HL-60 (cell line): ENCODE data around the gene CHID1.

Experiments used
- DNase-seq, 2 experiments: peaks; one replicate each; pipeline ENCODE4 v3.0.0-alpha.2; 2010 to 2020; ENCODE audit warnings: low read depth in 1 of 2, low spot score in 1 of 2
- H3K27ac ChIP-seq: fragments of 250-450 bp; sonication (Bioruptor Pico); replicated peaks from 2 replicates; pipeline ENCODE4 v1.5.1; 2020; ENCODE audit warnings: mild to moderate bottlenecking, moderate library complexity
- H3K27me3 ChIP-seq: fragments of 250-450 bp; sonication (Bioruptor Pico); 2 replicates; pipeline ENCODE4 v1.5.1; 2021; ENCODE audit warnings: mild to moderate bottlenecking, moderate library complexity; ENCODE audit not compliant: insufficient read depth, poor library complexity, severe bottlenecking
- H3K4me3 ChIP-seq: replicated peaks from 2 replicates; pipeline ENCODE4 v1.5.1; 2011; ENCODE audit warnings: mild to moderate bottlenecking, control low read depth, low read length; ENCODE audit not compliant: insufficient read depth
- CTCF ChIP-seq: IDR thresholded peaks from one replicate; pipeline ENCODE4 v1.5.1; 2011; ENCODE audit warnings: low read length, control low read depth, inconsistent platforms; ENCODE audit not compliant: insufficient read depth
- GABPA ChIP-seq: IDR thresholded peaks from 2 replicates; pipeline ENCODE4 v1.6.1; 2012; ENCODE audit warnings: low read depth
- POLR2AphosphoS5 ChIP-seq: IDR thresholded peaks from 2 replicates; pipeline ENCODE4 v1.6.1; 2012; ENCODE audit warnings: low read depth
- REST ChIP-seq: IDR thresholded peaks from 2 replicates; pipeline ENCODE4 v1.6.1; 2012; ENCODE audit warnings: low read depth; ENCODE audit not compliant: insufficient replicate concordance
- SPI1 ChIP-seq: IDR thresholded peaks from 2 replicates; pipeline ENCODE4 v1.6.1; 2012; ENCODE audit warnings: low read depth, mild to moderate bottlenecking, borderline replicate concordance

The CHID1 gene

GRCh38 chr11:914747-915501 is 4.3 kb upstream of the CHID1 start:
- TF ChIP-seq SPI1 = no peak
- no peak for TF ChIP-seq REST
- TF ChIP-seq GABPA = no peak
- TF ChIP-seq POLR2AphosphoS5 = no peak
- no peak for TF ChIP-seq CTCF
- Histone ChIP-seq H3K4me3 (no peak overlapping the region), H3K27ac (no peak overlapping the region), H3K27me3 (no peaks in the 10 kb centered on the region)
- no peak for DNase-seq

GRCh38 chr11:914204-914603 is 3.6 kb upstream of the CHID1 start:
- no peaks in the 10 kb centered on the region for H3K27me3 ChIP-seq
- no peak overlapping the region for H3K27ac ChIP-seq
- TF ChIP-seq POLR2AphosphoS5 (no peak), GABPA (no peak), CTCF (no peak), SPI1 (no peak), REST (no peak)
- no peak for DNase-seq
- H3K4me3 ChIP-seq = no peak overlapping the region

- Histone ChIP-seq H3K4me3 (no peak overlapping the region), H3K27me3 (no peaks in the 10 kb centered on the region), H3K27ac (no peak overlapping the region)
- TF ChIP-seq GABPA = no peak
- TF ChIP-seq CTCF = no peak
- no peak for TF ChIP-seq SPI1
- no peak for TF ChIP-seq POLR2AphosphoS5
- no peak for TF ChIP-seq REST
- no peak for DNase-seq
Measured at GRCh38 chr11:913043-913442, 2.4 kb upstream of the CHID1 start.
